K562 (cell line): ENCODE results near the gene ANTKMT. TPM values are rescaled to one million over a fixed set of nuclear protein-coding genes. Genes with fewer than 3 reads are reported as not detected.

Experiments used
- ATAC-seq: fragments of 200-7000 bp; cut with Tn5 transposase; 3 replicates; pipeline ENCODE4 v1.9.1; 2020; ENCODE audit warnings: moderate library complexity
- BruUV-seq: library from RNA; stranded (reverse); fragments of 400-500 nt; replicated peaks from 2 replicates; lab custom pipeline; 2021; lab: Mats Ljungman, UMichigan
- CTCF ChIA-PET: fragments of 300-600 bp; formaldehyde crosslinking; extraction: SDS; loops from one replicate; lab custom pipeline; 2021; ENCODE audit warnings: low intra/inter-chr PET ratio; lab: Yijun Ruan, JAX
- POLR2A ChIA-PET: fragments of 300-600, 350-650 bp; sonication (Branson Sonifier 250); formaldehyde crosslinking; extraction: SDS; loops from one replicate; lab custom pipeline; 2021; ENCODE audit warnings: antibody characterized with exemption, inconsistent platforms; lab: Yijun Ruan, JAX
- DNase-seq, 4 experiments: peaks; one replicate each; pipeline versions ENCODE4 v3.0.0 to v3.0.0-alpha.2; 2011 to 2018; ENCODE audit warnings: low spot score in 3 of 4, mixed read lengths in 3 of 4; ENCODE audit errors: extremely low read depth in 1 of 4
- FAIRE-seq: peaks from 2 replicates; lab custom pipeline; 2011; peaks lifted over from hg19 to GRCh38; lab: Jason Lieb, UNC
- H2AFZ ChIP-seq: 2 replicates; pipeline ENCODE4 v1.6.0; 2011; ENCODE audit warnings: low read depth, low read length, control low read depth, inconsistent platforms
- H3K27ac ChIP-seq: fragments of 200-600 bp; 3 replicates; pipeline ENCODE4 v1.8.0; 2011; ENCODE audit warnings: low read depth, mild to moderate bottlenecking, control low read depth, inconsistent platforms, low read length, moderate library complexity, mixed read lengths; ENCODE audit errors: extremely low read depth
- H3K27me3 ChIP-seq, 2 experiments: fragments of 300-600 bp in 1 of 2; 2 replicates in 1 of 2; 3 replicates in 1 of 2; pipeline versions ENCODE4 v1.6.0 to v1.8.0; 2011; ENCODE audit warnings: inconsistent platforms in 2 of 2, low read length in 2 of 2, mild to moderate bottlenecking in 1 of 2, mixed read lengths in 1 of 2, moderate library complexity in 1 of 2; ENCODE audit not compliant: control insufficient read depth in 2 of 2, insufficient read depth in 2 of 2
- H3K36me3 ChIP-seq: fragments of 300-600 bp; 3 replicates; pipeline ENCODE4 v1.8.0; 2011; ENCODE audit warnings: mild to moderate bottlenecking, low read length, inconsistent platforms; ENCODE audit not compliant: control insufficient read depth, insufficient read depth
- H3K4me1 ChIP-seq, 2 experiments: fragments of 200-600 bp in 1 of 2; replicated peaks in 1 of 2; 2 replicates in 1 of 2; 3 replicates in 1 of 2; pipeline versions ENCODE4 v1.5.1 to v1.8.0; 2011; ENCODE audit warnings: inconsistent platforms in 2 of 2, low read length in 2 of 2, mild to moderate bottlenecking in 1 of 2, mixed read lengths in 1 of 2, moderate library complexity in 1 of 2; ENCODE audit not compliant: control insufficient read depth in 2 of 2, insufficient read depth in 2 of 2
- H3K4me2 ChIP-seq: 2 replicates; pipeline ENCODE4 v1.6.1; 2011; ENCODE audit warnings: low read length, control low read depth, inconsistent platforms, mixed read lengths; ENCODE audit not compliant: insufficient read depth
- H3K4me3 ChIP-seq: fragments of 200-600 bp; sonication (generic), shearing (Covaris generic); 2 replicates; pipeline ENCODE4 v1.5.1; 2016; ENCODE audit warnings: control low read depth, inconsistent platforms
- H3K79me2 ChIP-seq: fragments of 200-600 bp; 3 replicates; pipeline ENCODE4 v1.8.0; 2011; ENCODE audit warnings: low read length, inconsistent platforms; ENCODE audit not compliant: control insufficient read depth, insufficient read depth
- H3K9ac ChIP-seq, 2 experiments: 2 replicates each; pipeline versions ENCODE4 v1.6.0 to v1.6.1; 2011; ENCODE audit warnings: low read depth in 2 of 2, low read length in 2 of 2, control low read depth in 1 of 2, inconsistent platforms in 1 of 2, mild to moderate bottlenecking in 1 of 2, mixed read lengths in 1 of 2; ENCODE audit not compliant: insufficient read depth in 1 of 2
- H3K9me1 ChIP-seq: one replicate; pipeline ENCODE4 v1.6.0; 2011; ENCODE audit warnings: inconsistent platforms, mild to moderate bottlenecking, low read length, moderate library complexity; ENCODE audit not compliant: control insufficient read depth, insufficient read depth
- H3K9me3 ChIP-seq: replicated peaks from 2 replicates; pipeline ENCODE4 v1.5.1; 2011; ENCODE audit warnings: low read depth, low read length, inconsistent platforms; ENCODE audit not compliant: control insufficient read depth, insufficient read depth
- H4K20me1 ChIP-seq: replicated peaks from 2 replicates; pipeline ENCODE4 v1.6.1; 2011; ENCODE audit warnings: low read length, inconsistent platforms, mixed read lengths; ENCODE audit not compliant: control insufficient read depth, insufficient read depth
- KDM1A ChIP-seq, 2 experiments: fragments of 450-650 bp; IDR thresholded peaks; 2 replicates each; pipeline ENCODE4 v1.6.1; 2016; ENCODE audit warnings: mild to moderate bottlenecking in 2 of 2
- MAZ ChIP-seq, 2 experiments: fragments of 450-650 bp in 1 of 2; sonication (generic) in 1 of 2; formaldehyde crosslinking; IDR thresholded peaks in 1 of 2; conservative IDR thresholded peaks in 1 of 2; 2 replicates each; pipeline versions ENCODE4 v1.4.0 to v1.5.0; 2020; ENCODE audit warnings: mild to moderate bottlenecking in 1 of 2, missing genetic modification reagents in 1 of 2
- MTA1 ChIP-seq: fragments of 450-650 bp; IDR thresholded peaks from 2 replicates; pipeline ENCODE4 v1.6.1; 2017; ENCODE audit warnings: borderline replicate concordance
- PURB ChIP-seq: sonication (generic); formaldehyde crosslinking; IDR thresholded peaks from 2 replicates; pipeline ENCODE4 v1.9.0; 2021; ENCODE audit warnings: low read depth, mild to moderate bottlenecking, missing genetic modification reagents
- RB1 ChIP-seq: fragments of 450-650 bp; IDR thresholded peaks from 2 replicates; pipeline ENCODE4 v1.6.1; 2017; ENCODE audit warnings: low read depth, mild to moderate bottlenecking
- TAF7 ChIP-seq: fragments of 450-650 bp; IDR thresholded peaks from 2 replicates; pipeline ENCODE4 v1.6.1; 2016; ENCODE audit warnings: missing genetic modification characterization, missing compliant biosample characterization
- XRCC3 ChIP-seq: fragments of 450-650 bp; IDR thresholded peaks from 2 replicates; pipeline ENCODE4 v1.6.1; 2017; ENCODE audit warnings: mild to moderate bottlenecking, moderate library complexity
- ZEB2 ChIP-seq: fragments of 450-650 bp; IDR thresholded peaks from 2 replicates; pipeline ENCODE4 v1.6.1; 2016
- ZNF175 ChIP-seq: fragments of 200-800 bp; sonication (Bioruptor generic); IDR thresholded peaks from 2 replicates; pipeline ENCODE4 v1.6.1; 2016; ENCODE audit warnings: low read depth, mild to moderate bottlenecking, missing genetic modification characterization, missing compliant biosample characterization
- WGBS: fragments of 100-300 bp; shearing (Covaris generic); methylation state at CpG from one replicate; pipeline ENCODE4 v1.1.6; 2016; ENCODE audit warnings: low coverage, mixed read lengths; ENCODE audit not compliant: insufficient coverage; ENCODE audit errors: missing lambda C conversion rate; 5-methylcytosine and 5-hydroxymethylcytosine counted together
- in situ Hi-C: fragments of 300-500 bp; cut with MboI; formaldehyde crosslinking; loops from 4 replicates; pipeline ENCODE4 v1.15.0; 2018; ENCODE audit warnings: inconsistent platforms, mixed read lengths
- intact Hi-C: fragments of 100-400 bp; cut with micrococcal nuclease; formaldehyde crosslinking; loops from 2 replicates; pipeline ENCODE4 v1.14.2; 2022
- polyA plus RNA-seq, 8 experiments: library from polyadenylated mRNA; depleted of rRNA in 4 of 8; stranded (reverse) in 5 of 8; unstranded in 3 of 8; fragments of >200 nt; fragmentation: Nextera tagmentation in 2 of 8; fragmentation: Illumina TruSeq in 1 of 8; extraction: Ambion mirVana in 2 of 8; extraction: Trizol in 1 of 8; gene quantifications; 2 replicates each; pipeline versions ENCODE4 v1.2.1 to v1.2.3, GENCODE V29; 2011 to 2014; ENCODE audit warnings: inconsistent platforms in 1 of 8, missing spikeins in 1 of 8
- total RNA-seq, 7 experiments: library from RNA; depleted of rRNA in 6 of 7; stranded (reverse); fragments of >200 nt in 6 of 7; fragmentation: Illumina TruSeq in 2 of 7; extraction: Trizol in 2 of 7; gene quantifications; 2 replicates each; pipeline versions ENCODE4 v1.2.1 to v1.2.3, GENCODE V29; 2011 to 2021; ENCODE audit warnings: low replicate concordance in 1 of 7
- TF ChIP-seq, protein P1 (sequence below): fragments of 200-600 bp; sonication (generic); IDR thresholded peaks from one replicate; pipeline ENCODE4 v1.6.1; 2012; ENCODE audit warnings: mild to moderate bottlenecking, low read depth, low read length, inconsistent platforms

ANTKMT gene
- total and polyA plus RNA-seq, 9 of the 15 experiments (the other 6 are each of a cell fraction or from before 2014, with no cell fraction given): 0.58 to 217 (median 19.1) TPM

GRCh38 chr16:745739-746138 is 24.8 kb downstream of the ANTKMT start:
- H3K9ac ChIP-seq: peak overlapping the region in 1 of 2 experiments; percentile 43; a peak in 1 of 4 replicates
- H3K9me1 ChIP-seq: no peaks in the 10 kb centered on the region
- no TSS peak for BruUV-seq
- DNase-seq (peak; percentile 73 to 90 (median 82)), FAIRE-seq (no peak), ATAC-seq (peak; percentile 89)
- no peaks in the 10 kb centered on the region for H3K9me3 ChIP-seq
- H3K36me3 ChIP-seq: no peaks in the 10 kb centered on the region
- no peak overlapping the region for H3K4me3 ChIP-seq
- H4K20me1 ChIP-seq: no peaks in the 10 kb centered on the region
- no peaks in the 10 kb centered on the region for H3K79me2 ChIP-seq
- no peaks in the 10 kb centered on the region for H3K27me3 ChIP-seq
- POLR2A ChIA-PET: interaction anchor here (0.6 kb wide), 1 partner anchor 311 kb away, joined by 4 read pairs; no protein-coding TSS in a partner anchor
- peaks cover 0 to 48% of the 10 kb centered on the region in 2 experiments; a peak in 4 of 5 replicates for H3K4me1 ChIP-seq
- no peak overlapping the region for H2AFZ ChIP-seq
- intact Hi-C loops (loop anchor here (1.0 kb wide), 1 partner anchor 40 kb away; no protein-coding TSS in a partner anchor), in situ Hi-C loops (no loop called here)
- 3% methylated on average over 6 of the region's 14 CpGs for WGBS
- CTCF ChIA-PET: no interaction called here
- no peak overlapping the region for H3K27ac ChIP-seq
- no peak overlapping the region for H3K4me2 ChIP-seq
- TF ChIP-seq KDM1A (IDR thresholded peaks at IDR 0.05): no peak
- no peak for TF ChIP-seq PURB (CRISPR knock-in tag)
- TF ChIP-seq ZNF175: no peak
- no peak for TF ChIP-seq MTA1
- TF ChIP-seq ZEB2: no peak
- TF ChIP-seq, protein P1, sequence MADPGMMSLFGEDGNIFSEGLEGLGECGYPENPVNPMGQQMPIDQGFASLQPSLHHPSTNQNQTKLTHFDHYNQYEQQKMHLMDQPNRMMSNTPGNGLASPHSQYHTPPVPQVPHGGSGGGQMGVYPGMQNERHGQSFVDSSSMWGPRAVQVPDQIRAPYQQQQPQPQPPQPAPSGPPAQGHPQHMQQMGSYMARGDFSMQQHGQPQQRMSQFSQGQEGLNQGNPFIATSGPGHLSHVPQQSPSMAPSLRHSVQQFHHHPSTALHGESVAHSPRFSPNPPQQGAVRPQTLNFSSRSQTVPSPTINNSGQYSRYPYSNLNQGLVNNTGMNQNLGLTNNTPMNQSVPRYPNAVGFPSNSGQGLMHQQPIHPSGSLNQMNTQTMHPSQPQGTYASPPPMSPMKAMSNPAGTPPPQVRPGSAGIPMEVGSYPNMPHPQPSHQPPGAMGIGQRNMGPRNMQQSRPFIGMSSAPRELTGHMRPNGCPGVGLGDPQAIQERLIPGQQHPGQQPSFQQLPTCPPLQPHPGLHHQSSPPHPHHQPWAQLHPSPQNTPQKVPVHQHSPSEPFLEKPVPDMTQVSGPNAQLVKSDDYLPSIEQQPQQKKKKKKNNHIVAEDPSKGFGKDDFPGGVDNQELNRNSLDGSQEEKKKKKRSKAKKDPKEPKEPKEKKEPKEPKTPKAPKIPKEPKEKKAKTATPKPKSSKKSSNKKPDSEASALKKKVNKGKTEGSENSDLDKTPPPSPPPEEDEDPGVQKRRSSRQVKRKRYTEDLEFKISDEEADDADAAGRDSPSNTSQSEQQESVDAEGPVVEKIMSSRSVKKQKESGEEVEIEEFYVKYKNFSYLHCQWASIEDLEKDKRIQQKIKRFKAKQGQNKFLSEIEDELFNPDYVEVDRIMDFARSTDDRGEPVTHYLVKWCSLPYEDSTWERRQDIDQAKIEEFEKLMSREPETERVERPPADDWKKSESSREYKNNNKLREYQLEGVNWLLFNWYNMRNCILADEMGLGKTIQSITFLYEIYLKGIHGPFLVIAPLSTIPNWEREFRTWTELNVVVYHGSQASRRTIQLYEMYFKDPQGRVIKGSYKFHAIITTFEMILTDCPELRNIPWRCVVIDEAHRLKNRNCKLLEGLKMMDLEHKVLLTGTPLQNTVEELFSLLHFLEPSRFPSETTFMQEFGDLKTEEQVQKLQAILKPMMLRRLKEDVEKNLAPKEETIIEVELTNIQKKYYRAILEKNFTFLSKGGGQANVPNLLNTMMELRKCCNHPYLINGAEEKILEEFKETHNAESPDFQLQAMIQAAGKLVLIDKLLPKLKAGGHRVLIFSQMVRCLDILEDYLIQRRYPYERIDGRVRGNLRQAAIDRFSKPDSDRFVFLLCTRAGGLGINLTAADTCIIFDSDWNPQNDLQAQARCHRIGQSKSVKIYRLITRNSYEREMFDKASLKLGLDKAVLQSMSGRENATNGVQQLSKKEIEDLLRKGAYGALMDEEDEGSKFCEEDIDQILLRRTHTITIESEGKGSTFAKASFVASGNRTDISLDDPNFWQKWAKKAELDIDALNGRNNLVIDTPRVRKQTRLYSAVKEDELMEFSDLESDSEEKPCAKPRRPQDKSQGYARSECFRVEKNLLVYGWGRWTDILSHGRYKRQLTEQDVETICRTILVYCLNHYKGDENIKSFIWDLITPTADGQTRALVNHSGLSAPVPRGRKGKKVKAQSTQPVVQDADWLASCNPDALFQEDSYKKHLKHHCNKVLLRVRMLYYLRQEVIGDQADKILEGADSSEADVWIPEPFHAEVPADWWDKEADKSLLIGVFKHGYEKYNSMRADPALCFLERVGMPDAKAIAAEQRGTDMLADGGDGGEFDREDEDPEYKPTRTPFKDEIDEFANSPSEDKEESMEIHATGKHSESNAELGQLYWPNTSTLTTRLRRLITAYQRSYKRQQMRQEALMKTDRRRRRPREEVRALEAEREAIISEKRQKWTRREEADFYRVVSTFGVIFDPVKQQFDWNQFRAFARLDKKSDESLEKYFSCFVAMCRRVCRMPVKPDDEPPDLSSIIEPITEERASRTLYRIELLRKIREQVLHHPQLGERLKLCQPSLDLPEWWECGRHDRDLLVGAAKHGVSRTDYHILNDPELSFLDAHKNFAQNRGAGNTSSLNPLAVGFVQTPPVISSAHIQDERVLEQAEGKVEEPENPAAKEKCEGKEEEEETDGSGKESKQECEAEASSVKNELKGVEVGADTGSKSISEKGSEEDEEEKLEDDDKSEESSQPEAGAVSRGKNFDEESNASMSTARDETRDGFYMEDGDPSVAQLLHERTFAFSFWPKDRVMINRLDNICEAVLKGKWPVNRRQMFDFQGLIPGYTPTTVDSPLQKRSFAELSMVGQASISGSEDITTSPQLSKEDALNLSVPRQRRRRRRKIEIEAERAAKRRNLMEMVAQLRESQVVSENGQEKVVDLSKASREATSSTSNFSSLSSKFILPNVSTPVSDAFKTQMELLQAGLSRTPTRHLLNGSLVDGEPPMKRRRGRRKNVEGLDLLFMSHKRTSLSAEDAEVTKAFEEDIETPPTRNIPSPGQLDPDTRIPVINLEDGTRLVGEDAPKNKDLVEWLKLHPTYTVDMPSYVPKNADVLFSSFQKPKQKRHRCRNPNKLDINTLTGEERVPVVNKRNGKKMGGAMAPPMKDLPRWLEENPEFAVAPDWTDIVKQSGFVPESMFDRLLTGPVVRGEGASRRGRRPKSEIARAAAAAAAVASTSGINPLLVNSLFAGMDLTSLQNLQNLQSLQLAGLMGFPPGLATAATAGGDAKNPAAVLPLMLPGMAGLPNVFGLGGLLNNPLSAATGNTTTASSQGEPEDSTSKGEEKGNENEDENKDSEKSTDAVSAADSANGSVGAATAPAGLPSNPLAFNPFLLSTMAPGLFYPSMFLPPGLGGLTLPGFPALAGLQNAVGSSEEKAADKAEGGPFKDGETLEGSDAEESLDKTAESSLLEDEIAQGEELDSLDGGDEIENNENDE: no peak
- TF ChIP-seq MAZ (CRISPR knock-in tag; conservative IDR thresholded peaks at IDR 0.05 in 1 of 2, IDR thresholded peaks at IDR 0.05 in 1 of 2): peak in 1 of 2 experiments; percentile 66; a peak in 2 of 4 replicates
- TF ChIP-seq RB1: 0 out of 2 replicates have a peak, but pooled peaks have one; percentile 30
- no peak for TF ChIP-seq XRCC3
- no peak for TF ChIP-seq TAF7 (tag)
